ENCODE measurements around the gene ACHE. TPM values are rescaled to one million over a fixed set of nuclear protein-coding genes. Genes with fewer than 3 reads are reported as not detected.

Gene ACHE
- polyA plus RNA-seq, 1 of the 3 experiments (the other 2 are of a cell fraction), result 1.8 TPM

GRCh38 chr7:100896732-100897608 is 1.3 kb upstream of the ACHE start:
- peak; percentile 87 for DNase-seq
- CTCF ChIA-PET, result interaction anchor here (0.6 to 10.3 kb wide), 15 partner anchors 8 to 451 kb away, joined by 3 to 122 read pairs (median 5); no protein-coding TSS in a partner anchor
- Histone ChIP-seq H3K27ac (ENCODE audit: low read depth in 2 of 2, low read length in 1 of 2) (no peak overlapping the region), H3K9me3 (no peaks in the 10 kb centered on the region), H3K4me1 (ENCODE audit: control insufficient read depth in 1 of 2, insufficient read depth in 2 of 2, low read depth in 1 of 2, low read length in 1 of 2) (peaks cover 7 to 9% of the 10 kb centered on the region in 2 experiments; a peak in 2 of 4 replicates), H3F3A (replicated peaks; ENCODE audit: insufficient read depth) (no peaks in the 10 kb centered on the region), H3K9ac (no peak overlapping the region), H4K20me1 (ENCODE audit: insufficient read depth) (no peaks in the 10 kb centered on the region), H3K4me3 (ENCODE audit: low read depth in 2 of 2, low read length in 1 of 2) (peak overlapping the region; percentile 39 to 61; a peak in 3 of 4 replicates), H3K4me2 (peak overlapping the region; percentile 72; the same call in 1 of the 2 replicates), H3K79me2 (ENCODE audit: insufficient read depth) (no peaks in the 10 kb centered on the region), H2AFZ (ENCODE audit: low read depth) (no peak overlapping the region), H3K9me2 (no peaks in the 10 kb centered on the region), H3K27me3 (ENCODE audit: insufficient read depth) (peaks cover 54% of the 10 kb centered on the region), H3K36me3 (replicated peaks in 1 of 2; ENCODE audit: control insufficient read depth in 1 of 2, insufficient read depth in 2 of 2, low read length in 1 of 2) (no peaks in the 10 kb centered on the region)
- POLR2A ChIA-PET, result no interaction called here
- 3% methylated on average over 21 of the region's 95 CpGs for WGBS (ENCODE audit: low lambda C conversion rate)
- TF ChIP-seq ELF1 (IDR thresholded peaks at IDR 0.05), result no peak
- no peak for TF ChIP-seq GATA2 (CRISPR knock-in tag; IDR thresholded peaks at IDR 0.05)
- no peak for TF ChIP-seq GABPA (IDR thresholded peaks at IDR 0.05; ENCODE audit: low read depth)
- no peak for TF ChIP-seq FOXM1 (IDR thresholded peaks at IDR 0.05; ENCODE audit: low read depth)
- TF ChIP-seq MEF2A (IDR thresholded peaks at IDR 0.05; ENCODE audit: borderline replicate concordance, low read depth), result no peak
- TF ChIP-seq, protein P1, sequence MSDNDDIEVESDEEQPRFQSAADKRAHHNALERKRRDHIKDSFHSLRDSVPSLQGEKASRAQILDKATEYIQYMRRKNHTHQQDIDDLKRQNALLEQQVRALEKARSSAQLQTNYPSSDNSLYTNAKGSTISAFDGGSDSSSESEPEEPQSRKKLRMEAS (IDR thresholded peaks at IDR 0.05; ENCODE audit: low read depth), result no peak
- no peak for TF ChIP-seq CHD2 (IDR thresholded peaks at IDR 0.05; ENCODE audit: low read length, partially characterized antibody)
- TF ChIP-seq RCOR1 (IDR thresholded peaks at IDR 0.05; ENCODE audit: low read length), result no peak
- peak; percentile 4; the same call in 1 of the 2 replicates for TF ChIP-seq NRF1 (IDR thresholded peaks at IDR 0.05; ENCODE audit: low read depth, low read length)
- TF ChIP-seq SMC3 (IDR thresholded peaks at IDR 0.05; ENCODE audit: low read depth, low read length), result peak; percentile 91
- no peak for TF ChIP-seq SIN3A (IDR thresholded peaks at IDR 0.05; ENCODE audit: borderline replicate concordance, low read depth, low read length)
- TF ChIP-seq, protein P2, sequence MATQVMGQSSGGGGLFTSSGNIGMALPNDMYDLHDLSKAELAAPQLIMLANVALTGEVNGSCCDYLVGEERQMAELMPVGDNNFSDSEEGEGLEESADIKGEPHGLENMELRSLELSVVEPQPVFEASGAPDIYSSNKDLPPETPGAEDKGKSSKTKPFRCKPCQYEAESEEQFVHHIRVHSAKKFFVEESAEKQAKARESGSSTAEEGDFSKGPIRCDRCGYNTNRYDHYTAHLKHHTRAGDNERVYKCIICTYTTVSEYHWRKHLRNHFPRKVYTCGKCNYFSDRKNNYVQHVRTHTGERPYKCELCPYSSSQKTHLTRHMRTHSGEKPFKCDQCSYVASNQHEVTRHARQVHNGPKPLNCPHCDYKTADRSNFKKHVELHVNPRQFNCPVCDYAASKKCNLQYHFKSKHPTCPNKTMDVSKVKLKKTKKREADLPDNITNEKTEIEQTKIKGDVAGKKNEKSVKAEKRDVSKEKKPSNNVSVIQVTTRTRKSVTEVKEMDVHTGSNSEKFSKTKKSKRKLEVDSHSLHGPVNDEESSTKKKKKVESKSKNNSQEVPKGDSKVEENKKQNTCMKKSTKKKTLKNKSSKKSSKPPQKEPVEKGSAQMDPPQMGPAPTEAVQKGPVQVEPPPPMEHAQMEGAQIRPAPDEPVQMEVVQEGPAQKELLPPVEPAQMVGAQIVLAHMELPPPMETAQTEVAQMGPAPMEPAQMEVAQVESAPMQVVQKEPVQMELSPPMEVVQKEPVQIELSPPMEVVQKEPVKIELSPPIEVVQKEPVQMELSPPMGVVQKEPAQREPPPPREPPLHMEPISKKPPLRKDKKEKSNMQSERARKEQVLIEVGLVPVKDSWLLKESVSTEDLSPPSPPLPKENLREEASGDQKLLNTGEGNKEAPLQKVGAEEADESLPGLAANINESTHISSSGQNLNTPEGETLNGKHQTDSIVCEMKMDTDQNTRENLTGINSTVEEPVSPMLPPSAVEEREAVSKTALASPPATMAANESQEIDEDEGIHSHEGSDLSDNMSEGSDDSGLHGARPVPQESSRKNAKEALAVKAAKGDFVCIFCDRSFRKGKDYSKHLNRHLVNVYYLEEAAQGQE (IDR thresholded peaks at IDR 0.05; ENCODE audit: low read depth, low read length), result no peak
- TF ChIP-seq TCF12 (IDR thresholded peaks at IDR 0.05), result no peak
- no peak for TF ChIP-seq RXRA (IDR thresholded peaks at IDR 0.05; ENCODE audit: borderline replicate concordance, low read depth)
- TF ChIP-seq USF2 (IDR thresholded peaks at IDR 0.05; ENCODE audit: borderline replicate concordance, low read depth, low read length), result no peak
- no peak for TF ChIP-seq RFX5 (IDR thresholded peaks at IDR 0.05; ENCODE audit: low read length)
- TF ChIP-seq IRF3 (IDR thresholded peaks at IDR 0.05; ENCODE audit: low read depth, low read length), result no peak
- no peak for TF ChIP-seq TAF1 (IDR thresholded peaks at IDR 0.05; ENCODE audit: borderline replicate concordance, low read depth, low read length)
- TF ChIP-seq PBX3 (IDR thresholded peaks at IDR 0.05), result no peak
- TF ChIP-seq JUND (IDR thresholded peaks at IDR 0.05), result no peak
- peak; percentile 22; the same call in 1 of the 2 replicates for TF ChIP-seq MXI1 (IDR thresholded peaks at IDR 0.05; ENCODE audit: low read depth, low read length)
- no peak for TF ChIP-seq EZH2phosphoT487 (IDR thresholded peaks at IDR 0.05; ENCODE audit: borderline replicate concordance, low read depth)
- TF ChIP-seq YY1 (IDR thresholded peaks at IDR 0.05; ENCODE audit: low read depth), result no peak
- TF ChIP-seq RAD21 (IDR thresholded peaks at IDR 0.05; ENCODE audit: low read length), result peak; percentile 60
- no peak for TF ChIP-seq EP300 (IDR thresholded peaks at IDR 0.05; ENCODE audit: borderline replicate concordance in 1 of 2, low read depth in 1 of 2, low read length in 1 of 2)
- TF ChIP-seq TEAD4 (IDR thresholded peaks at IDR 0.05; ENCODE audit: borderline replicate concordance, insufficient read depth), result no peak

Data from SK-N-SH (cell line).